Gastrocnemius medialis (tissue), 4 donors: ENCODE results near the gene GPR12. TPM values are rescaled to one million over a fixed set of nuclear protein-coding genes. Genes with fewer than 3 reads are reported as not detected.

Source experiments
- ATAC-seq, 2 donors: fragments of 150-250 bp; one replicate each; pipeline ENCODE4 v1.9.1; 2016
- DNase-seq, 2 donors: peaks; one replicate each; pipeline ENCODE4 v3.0.0-alpha.2; 2019
- H3K27ac ChIP-seq, 4 donors: fragments of 200-600 bp; sonication (generic); 1 replicate in 1 of 4; 2 replicates in 3 of 4; pipeline ENCODE4 v1.5.1; 2016 to 2018; ENCODE audit warnings: mild to moderate bottlenecking in 2 of 4, moderate library complexity in 1 of 4
- H3K27me3 ChIP-seq, 3 donors: fragments of 200-600 bp; sonication (generic) in 2 of 3; 1 replicate in 1 of 3; 2 replicates in 2 of 3; pipeline versions ENCODE4 v1.5.1 to v1.6.0; 2016 to 2019; ENCODE audit warnings: mild to moderate bottlenecking in 1 of 3, moderate library complexity in 1 of 3
- H3K36me3 ChIP-seq, 2 donors: fragments of 200-600 bp; sonication (generic) in 1 of 2; one replicate each; pipeline ENCODE4 v1.5.1; 2017 to 2018
- H3K4me1 ChIP-seq, 2 donors: fragments of 200-600 bp; sonication (generic) in 1 of 2; one replicate each; pipeline ENCODE4 v1.5.1; 2016 to 2017; ENCODE audit warnings: mild to moderate bottlenecking in 2 of 2
- H3K4me3 ChIP-seq, 4 donors: fragments of 200-600 bp; sonication (generic) in 3 of 4; 1 replicate in 1 of 4; 2 replicates in 3 of 4; pipeline ENCODE4 v1.5.1; 2016 to 2019; ENCODE audit warnings: mild to moderate bottlenecking in 2 of 4
- H3K9me3 ChIP-seq, 3 donors: fragments of 200-600 bp; sonication (generic) in 2 of 3; 1 replicate in 1 of 3; 2 replicates in 2 of 3; pipeline ENCODE4 v1.5.1; 2016 to 2019
- CTCF ChIP-seq, 5 experiments: fragments of 450-650 bp in 3 of 5; fragments of 200-600 bp in 2 of 5; sonication (generic) in 2 of 5; IDR thresholded peaks in 4 of 5; conservative IDR thresholded peaks in 1 of 5; 1 replicate in 4 of 5; 2 replicates in 1 of 5; pipeline ENCODE4 v1.5.1; 2016 to 2019; ENCODE audit warnings: antibody characterized with exemption in 5 of 5, mild to moderate bottlenecking in 3 of 5, moderate library complexity in 3 of 5
- POLR2A ChIP-seq, 2 donors: fragments of 450-650 bp; IDR thresholded peaks; one replicate each; pipeline ENCODE4 v1.6.1; 2017; ENCODE audit warnings: antibody characterized with exemption in 2 of 2, mild to moderate bottlenecking in 2 of 2, moderate library complexity in 2 of 2
- in situ Hi-C, 4 donors: fragments of 200-750 bp; cut with MboI; loops; one replicate each; pipeline versions ENCODE4 v1.15.0 to v1.8.0; 2017; ENCODE audit warnings: low sequenced_read_pairs in 4 of 4
- intact Hi-C: fragments of 100-400 bp; cut with DNase I; formaldehyde crosslinking; loops from one replicate; pipeline ENCODE4 v1.15.1; 2023; ENCODE audit warnings: low total_unique reads
- total RNA-seq, 4 donors: library from RNA; depleted of rRNA; stranded (reverse); fragments of >200 nt; gene quantifications; one replicate each; pipeline versions ENCODE4 v1.1.0 to v1.2.3, GENCODE V29; 2016

Gene GPR12
- total RNA-seq, 4 donors from 2014 or later = not detected

- no peak for TF ChIP-seq POLR2A (IDR thresholded peaks at IDR 0.05)
- TF ChIP-seq CTCF (IDR thresholded peaks at IDR 0.05 in 4 of 5, conservative IDR thresholded peaks at IDR 0.05 in 1 of 5) = no peak
- Histone ChIP-seq H3K4me1 (no peaks in the 10 kb centered on the region), H3K27ac (no peak overlapping the region), H3K36me3 (no peaks in the 10 kb centered on the region), H3K4me3 (no peak overlapping the region), H3K9me3 (no peaks in the 10 kb centered on the region), H3K27me3 (no peaks in the 10 kb centered on the region)
- in situ Hi-C loops = loop anchor here in 1 of 4 donors (25.0 kb wide), 1 partner anchor 232 kb away; no protein-coding TSS in a partner anchor
- DNase-seq = no peak
- intact Hi-C loops = no loop called here
- ATAC-seq = no peak
Measured at GRCh38 chr13:26705536-26705935, 55.0 kb downstream of the GPR12 start.

Other genes starting within 250 kb of the GPR12 start
- 10 to 100 TPM in 1 of 4 donors, 1 to 10 TPM in 3; 5.4 to 11.6 (median 7.6) TPM for gene WASF3, start 203.1 kb downstream of the GPR12 start, total RNA-seq